PFSK-1 (cell line): Measurements from ENCODE around the gene DDX43.

Experiments used
- POLR2AphosphoS5 ChIP-seq: IDR thresholded peaks from 2 replicates; pipeline ENCODE4 v1.6.1; 2012; ENCODE audit warnings: low read depth, mild to moderate bottlenecking, control low read depth, low read length, moderate library complexity
- REST ChIP-seq, 2 experiments: IDR thresholded peaks; 2 replicates each; pipeline versions ENCODE4 v1.6.1 to v1.8.0; 2011 to 2012; ENCODE audit warnings: low read depth in 2 of 2, low read length in 2 of 2, control low read depth in 1 of 2, inconsistent platforms in 1 of 2, mild to moderate bottlenecking in 1 of 2, moderate library complexity in 1 of 2; ENCODE audit not compliant: insufficient read depth in 1 of 2
- SIN3A ChIP-seq: IDR thresholded peaks from 2 replicates; pipeline ENCODE4 v1.6.1; 2012; ENCODE audit warnings: mild to moderate bottlenecking, low read length, moderate library complexity, borderline replicate concordance; ENCODE audit not compliant: insufficient read depth
- TAF1 ChIP-seq: IDR thresholded peaks from 2 replicates; pipeline ENCODE4 v1.6.1; 2012; ENCODE audit warnings: low read length, control low read depth, borderline replicate concordance; ENCODE audit not compliant: insufficient read depth

GRCh38 chr6:73435236-73435635 lies 40.6 kb downstream of the DDX43 start:
- no peak for TF ChIP-seq SIN3A
- TF ChIP-seq POLR2AphosphoS5 = no peak
- no peak for TF ChIP-seq TAF1
- no peak for TF ChIP-seq REST (IDR thresholded peaks at IDR 0.05; ENCODE audit: insufficient read depth in 1 of 2, low read depth in 2 of 2, low read length in 2 of 2)
